Measurements from ENCODE around the gene EPS15. TPM values are rescaled to one million over a fixed set of nuclear protein-coding genes. Genes with fewer than 3 reads are reported as not detected.

EPS15 gene
- total and polyA plus RNA-seq, 10 of the 15 experiments (the other 5 are each of a cell fraction or from before 2014, with no cell fraction given) = 24.7 to 87.8 (median 56.3) TPM

- no peak for TF ChIP-seq KLF5 (IDR thresholded peaks at IDR 0.05; ENCODE audit: partially characterized antibody)
- no peak for TF ChIP-seq CEBPB (IDR thresholded peaks at IDR 0.05; ENCODE audit: borderline replicate concordance in 1 of 2, low read depth in 2 of 2, low read length in 2 of 2)
- no peak for TF ChIP-seq E2F8 (IDR thresholded peaks at IDR 0.05; ENCODE audit: low read depth, partially characterized antibody)
- no peak for TF ChIP-seq ZZZ3 (IDR thresholded peaks at IDR 0.05; ENCODE audit: control insufficient read depth, insufficient read length, low read depth)
- TF ChIP-seq DPF2 (IDR thresholded peaks at IDR 0.05) = no peak
- no peak for TF ChIP-seq ETV6 (conservative IDR thresholded peaks at IDR 0.05 in 1 of 2, IDR thresholded peaks at IDR 0.05 in 1 of 2; ENCODE audit: borderline replicate concordance in 1 of 2, low read depth in 1 of 2)
- no peak for TF ChIP-seq BHLHE40 (IDR thresholded peaks at IDR 0.05; ENCODE audit: borderline replicate concordance in 1 of 2, low read depth in 2 of 2, low read length in 1 of 2)
- no peak for TF ChIP-seq TAF1 (IDR thresholded peaks at IDR 0.05; ENCODE audit: borderline replicate concordance, low read depth, low read length)
- TF ChIP-seq ZNF217 (IDR thresholded peaks at IDR 0.05) = no peak
- no peak for TF ChIP-seq SMAD5 (IDR thresholded peaks at IDR 0.05; ENCODE audit: low read depth)
- TF ChIP-seq NFYB (IDR thresholded peaks at IDR 0.05; ENCODE audit: insufficient read depth, low read depth, low read length) = no peak
- TF ChIP-seq SUZ12 (IDR thresholded peaks at IDR 0.05; ENCODE audit: unreplicated experiment) = no peak
- no peak for TF ChIP-seq SIX5 (IDR thresholded peaks at IDR 0.05; ENCODE audit: low read depth, low read length, severe bottlenecking)
- TF ChIP-seq EP300 (IDR thresholded peaks at IDR 0.05; ENCODE audit: borderline replicate concordance in 1 of 2, control insufficient read depth in 1 of 2, low read depth in 2 of 2, low read length in 2 of 2) = no peak
- no peak for TF ChIP-seq STAT1 (conservative IDR thresholded peaks at IDR 0.05)
- no peak for DNase-seq (ENCODE audit: low read depth, low spot score)
- intact Hi-C loops (cut with micrococcal nuclease; ENCODE audit: unreplicated experiment) (no loop called here), in situ Hi-C loops (cut with MboI) (no loop called here)
- Histone ChIP-seq H3K4me1 (ENCODE audit: control insufficient read depth, insufficient read depth, low read length) (no peaks in the 10 kb centered on the region), H2AFZ (ENCODE audit: control insufficient read depth, low read depth, low read length) (no peak overlapping the region), H3K4me2 (ENCODE audit: control insufficient read depth, insufficient read depth) (no peak overlapping the region), H3K4me3 (no peak overlapping the region), H3K9me3 (replicated peaks; ENCODE audit: control insufficient read depth, insufficient read depth, low read length) (no peaks in the 10 kb centered on the region), H3K9ac (ENCODE audit: control insufficient read depth, insufficient read depth, low read length) (no peak overlapping the region), H3K27me3 (replicated peaks in 1 of 2; ENCODE audit: control insufficient read depth in 2 of 2, insufficient read depth in 2 of 2, low read length in 1 of 2) (no peaks in the 10 kb centered on the region), H3K36me3 (ENCODE audit: control insufficient read depth in 2 of 2, insufficient read depth in 2 of 2, low read length in 1 of 2) (peaks cover 4 to 15% of the 10 kb centered on the region in 2 experiments), H4K20me1 (ENCODE audit: control insufficient read depth, insufficient read depth) (no peaks in the 10 kb centered on the region), H3K79me2 (ENCODE audit: control insufficient read depth, insufficient read depth, low read length) (no peaks in the 10 kb centered on the region), H3K27ac (ENCODE audit: control insufficient read depth, insufficient read depth) (no peak overlapping the region)
- SMC1A ChIA-PET (ENCODE audit: uncharacterized antibody, unreplicated experiment) = interaction anchor here (0.8 to 1.2 kb wide), 3 partner anchors 21 to 100 kb away, joined by 3 read pairs; no protein-coding TSS in a partner anchor
- CTCF ChIA-PET = interaction anchor here (0.5 to 1.4 kb wide), 4 partner anchors 8 to 126 kb away, joined by 3 to 5 read pairs (median 4); no protein-coding TSS in a partner anchor
- no peak for ATAC-seq
- no TSS peak for BruUV-seq (replicated peaks)
- RAD21 ChIA-PET (ENCODE audit: unreplicated experiment) = interaction anchor here (2.0 kb wide), 1 partner anchor 163 kb away, joined by 7 read pairs; no protein-coding TSS in a partner anchor
- POLR2A ChIA-PET = no interaction called here
- FAIRE-seq = no peak
Observed at GRCh38 chr1:51372561-51372960, 146.5 kb downstream of the EPS15 start.
